ENCODE results near the gene TSPAN15. TPM values are rescaled to one million over a fixed set of nuclear protein-coding genes. Genes with fewer than 3 reads are reported as not detected.

The TSPAN15 gene
- total RNA-seq, 1 donor from 2014 or later, result 11.8 TPM

DNA sequence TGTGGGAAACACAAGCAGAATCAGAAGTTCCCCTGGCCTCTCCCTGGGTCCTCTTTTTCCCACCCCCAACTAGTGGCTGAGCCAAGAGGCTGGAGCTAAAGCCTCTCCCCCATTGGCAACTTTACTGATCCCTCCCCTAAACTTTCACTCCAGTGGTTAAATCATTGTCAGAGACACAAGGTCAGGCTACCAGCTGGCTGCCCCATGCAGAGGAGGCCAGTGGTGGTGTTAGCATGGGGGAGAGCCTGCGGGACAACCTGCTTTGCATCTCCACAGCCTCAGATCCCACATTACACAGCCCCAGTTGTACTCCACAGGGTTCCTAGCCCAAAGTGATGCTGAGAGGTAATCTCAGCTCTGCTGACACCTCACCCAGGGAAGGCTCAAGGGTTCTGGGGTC, 101.0 kb downstream of the TSPAN15 start:
- no peak for DNase-seq (ENCODE audit: missing footprints)
- intact Hi-C loops (cut with DNase I), result no loop called here
- no peak for ATAC-seq

DNA sequence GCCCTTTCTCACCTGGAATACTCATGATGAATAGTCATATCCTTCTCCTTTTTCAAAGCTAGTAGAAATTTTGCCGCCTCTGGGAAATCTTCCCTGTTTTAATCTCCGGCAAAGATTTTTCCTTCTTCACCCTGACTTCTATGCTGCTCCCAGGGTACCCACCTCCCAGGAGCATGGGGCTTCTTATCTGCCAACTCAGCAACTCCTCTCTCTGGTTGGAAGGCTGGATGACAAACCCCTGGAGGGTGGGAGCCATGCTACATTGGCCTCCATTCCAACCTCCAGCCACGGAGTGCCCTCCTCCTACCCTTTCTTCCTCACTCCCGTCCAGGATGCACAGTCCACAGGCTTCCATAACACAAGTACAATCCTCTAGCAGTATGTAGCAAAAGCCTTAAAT, 102.1 kb downstream of the TSPAN15 start:
- intact Hi-C loops (cut with DNase I), result no loop called here
- ATAC-seq (no peak), DNase-seq (ENCODE audit: missing footprints) (no peak)

DNA sequence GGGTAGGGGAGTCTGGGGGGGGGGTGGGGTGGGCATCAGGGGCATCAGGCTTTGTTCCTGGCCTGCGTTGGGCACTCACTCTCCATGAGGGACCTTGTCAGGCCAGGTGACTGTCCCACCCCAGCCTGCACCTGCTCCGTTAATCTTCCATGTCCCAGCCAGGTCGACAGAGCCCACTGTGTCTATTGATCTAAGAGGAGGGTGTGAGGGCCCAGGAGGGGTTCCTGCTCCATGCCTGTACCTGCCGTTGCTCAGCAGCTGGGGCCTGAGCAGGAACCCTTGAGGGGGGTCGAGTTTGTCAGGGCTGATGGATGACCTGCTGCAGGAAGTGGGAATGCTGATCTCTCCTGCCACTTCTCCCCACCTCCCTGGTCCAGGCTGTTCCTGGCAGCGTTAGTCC, 103.3 kb downstream of the TSPAN15 start:
- intact Hi-C loops (cut with DNase I), result no loop called here
- DNase-seq (ENCODE audit: missing footprints), result no peak
- no peak for ATAC-seq

Other genes starting within 250 kb of the TSPAN15 start
- not detected for gene HKDC1, start 231.1 kb upstream of the TSPAN15 start, total RNA-seq
- gene HK1, start 173.0 kb upstream of the TSPAN15 start, total RNA-seq, result 186 TPM
- gene TACR2, start 34.5 kb upstream of the TSPAN15 start, total RNA-seq, result 0.19 TPM
- gene NEUROG3, start 122.0 kb downstream of the TSPAN15 start, total RNA-seq, result not detected
- 3.2 TPM for gene FAM241B, start 178.8 kb downstream of the TSPAN15 start, total RNA-seq

Data from Right ventricle myocardium inferior (tissue), 1 donor.